Ectodermal cell (in vitro differentiated cells): ENCODE results near the gene KRTAP3-3.

ENCODE experiments used
- H3K27ac ChIP-seq: 2 replicates; pipeline ENCODE4 v1.7.0; 2013; ENCODE audit warnings: mild to moderate bottlenecking, low read depth, low read length; ENCODE audit not compliant: insufficient read depth, poor library complexity, severe bottlenecking
- H3K27me3 ChIP-seq: 2 replicates; pipeline ENCODE4 v1.7.0; 2013; ENCODE audit warnings: mild to moderate bottlenecking, low read length; ENCODE audit not compliant: insufficient read depth, control insufficient read depth, poor library complexity, severe bottlenecking
- H3K36me3 ChIP-seq: one replicate; pipeline ENCODE4 v1.7.0; 2013; ENCODE audit warnings: low read length; ENCODE audit not compliant: control insufficient read depth, insufficient read depth
- H3K4me1 ChIP-seq: one replicate; pipeline ENCODE4 v1.7.0; 2013; ENCODE audit warnings: low read length; ENCODE audit not compliant: control insufficient read depth, insufficient read depth
- H3K4me3 ChIP-seq: 2 replicates; pipeline ENCODE4 v1.7.0; 2013; ENCODE audit warnings: low read depth, low read length, control low read depth; ENCODE audit not compliant: insufficient read depth
- H3K9me3 ChIP-seq: 2 replicates; pipeline ENCODE4 v1.7.0; 2013; ENCODE audit warnings: mild to moderate bottlenecking, low read length, moderate library complexity; ENCODE audit not compliant: control insufficient read depth
- WGBS, 2 experiments: methylation state at CpG; one replicate each; pipeline ENCODE4 v1.1.7; 2013; ENCODE audit warnings: missing lambda C conversion rate in 2 of 2; 5-methylcytosine and 5-hydroxymethylcytosine counted together

The KRTAP3-3 gene

GRCh38 chr17:41019415-41019814 is 25.5 kb upstream of the KRTAP3-3 start:
- no peak overlapping the region for H3K4me3 ChIP-seq
- no peaks in the 10 kb centered on the region for H3K4me1 ChIP-seq
- 93 to 96% methylated on average over 3 of the region's 3 CpGs for WGBS, 2 experiments

DNA sequence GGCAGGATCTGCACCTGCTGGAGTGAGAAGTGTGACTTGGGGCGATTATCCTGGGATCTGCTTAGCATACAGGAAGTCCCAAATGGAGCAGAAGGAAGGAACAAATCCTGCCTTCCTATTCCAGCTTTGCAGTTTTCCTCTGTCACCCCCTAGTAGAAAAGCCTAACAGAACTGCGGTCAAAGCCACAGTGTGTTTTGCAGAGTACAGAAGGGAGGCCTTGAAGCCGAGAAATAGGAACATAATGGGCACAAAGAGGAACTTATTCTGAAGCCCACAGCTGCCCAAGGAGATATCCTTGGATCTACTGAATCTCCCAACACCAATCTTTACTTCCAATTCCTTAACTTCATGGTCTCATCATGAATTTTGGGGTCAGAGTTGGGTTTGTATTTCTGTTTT is 24.6 kb upstream of the KRTAP3-3 start:
- Histone ChIP-seq H3K9me3 (no peaks in the 10 kb centered on the region), H3K27ac (no peak overlapping the region), H3K36me3 (no peaks in the 10 kb centered on the region), H3K4me3 (no peak overlapping the region), H3K4me1 (no peaks in the 10 kb centered on the region), H3K27me3 (no peaks in the 10 kb centered on the region)
- WGBS, 2 experiments = 91 to 93% methylated on average over 3 of the region's 3 CpGs

More at GRCh38 chr17:41019415-41019814, 25.5 kb upstream of the KRTAP3-3 start:
- Histone ChIP-seq H3K27me3 (no peaks in the 10 kb centered on the region), H3K9me3 (no peaks in the 10 kb centered on the region), H3K27ac (no peak overlapping the region), H3K36me3 (no peaks in the 10 kb centered on the region)

DNA sequence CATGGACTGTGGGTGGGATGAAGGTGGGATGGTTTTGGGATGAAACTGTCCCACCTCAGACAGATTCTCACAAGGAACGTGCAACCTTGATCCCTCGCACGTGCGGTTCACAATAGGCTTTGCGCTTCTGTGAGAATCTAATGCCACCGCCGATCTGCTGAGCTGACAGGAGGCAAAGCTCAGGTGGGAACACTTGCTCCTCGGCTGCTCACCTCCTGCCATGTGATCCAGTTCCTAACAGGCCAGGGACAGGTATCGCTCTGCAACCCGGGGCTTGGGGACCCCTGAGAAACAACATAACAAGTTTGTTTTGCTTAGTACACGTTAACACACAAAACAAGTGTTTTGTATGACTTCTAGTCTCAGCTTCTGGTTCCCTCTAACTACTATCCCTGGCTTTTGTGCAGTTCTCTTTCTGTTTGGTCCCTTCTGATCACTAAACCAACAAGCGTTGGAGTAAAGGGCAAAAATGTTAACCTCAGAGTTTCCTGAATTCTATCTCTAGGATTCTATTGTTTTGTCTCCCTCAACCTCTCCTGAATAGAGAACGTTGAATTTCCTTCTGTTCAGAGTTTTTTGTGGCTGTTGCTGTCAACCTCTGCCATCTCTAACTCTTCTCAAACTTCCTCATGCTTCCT is 22.7 kb upstream of the KRTAP3-3 start:
- Histone ChIP-seq H3K27me3 (no peaks in the 10 kb centered on the region), H3K4me1 (no peaks in the 10 kb centered on the region), H3K4me3 (no peak overlapping the region), H3K27ac (no peak overlapping the region), H3K9me3 (no peaks in the 10 kb centered on the region), H3K36me3 (no peaks in the 10 kb centered on the region)
- WGBS, 2 experiments = 91 to 92% methylated on average over 13 of the region's 13 CpGs

DNA sequence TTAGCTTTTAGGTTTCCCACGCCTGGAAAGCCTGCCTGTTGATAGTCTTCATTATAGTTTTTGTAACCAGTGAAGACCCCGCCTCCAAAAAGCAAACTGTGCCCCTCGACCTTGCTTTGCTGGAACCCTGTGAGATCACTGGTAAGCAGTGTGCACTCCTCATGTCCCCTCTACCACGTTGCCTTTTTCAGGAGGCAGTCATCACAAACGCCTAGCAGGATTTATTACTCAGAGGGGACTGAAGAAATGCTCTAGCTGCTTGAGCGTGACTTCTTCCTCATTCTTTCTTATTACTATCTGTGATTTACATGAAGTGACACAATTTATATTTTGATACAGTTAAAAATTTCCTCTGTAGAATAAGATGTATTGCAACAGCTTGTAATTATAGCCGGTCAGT is 21.5 kb upstream of the KRTAP3-3 start:
- Histone ChIP-seq H3K9me3 (no peaks in the 10 kb centered on the region), H3K27me3 (no peaks in the 10 kb centered on the region), H3K4me1 (no peaks in the 10 kb centered on the region), H3K36me3 (no peaks in the 10 kb centered on the region), H3K4me3 (no peak overlapping the region), H3K27ac (no peak overlapping the region)
- WGBS, 2 experiments = 78 to 85% methylated on average over 6 to 7 of the region's 7 CpGs

DNA sequence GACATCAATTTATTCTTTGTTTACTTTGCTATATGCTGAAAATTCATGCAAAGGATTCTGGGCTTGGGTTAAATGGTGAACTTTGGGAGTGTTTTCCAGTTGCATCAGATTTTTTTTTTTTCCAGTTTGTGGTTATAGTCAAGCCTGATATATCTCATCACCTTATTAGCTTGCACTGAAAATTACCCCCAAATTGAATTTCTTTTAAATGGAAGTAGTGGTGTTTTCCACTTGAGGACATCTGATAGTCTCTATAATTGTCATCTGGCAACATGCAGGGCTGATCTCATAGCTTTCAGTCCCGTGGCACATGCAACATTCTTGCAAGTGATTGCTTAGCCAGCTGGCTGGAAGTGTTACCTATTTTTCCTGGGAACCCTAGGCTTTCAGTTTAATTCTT is 19.6 kb upstream of the KRTAP3-3 start:
- H3K4me1 ChIP-seq = peaks cover 6% of the 10 kb centered on the region

GRCh38 chr17:41013181-41013580 is 19.2 kb upstream of the KRTAP3-3 start:
- H3K27me3 ChIP-seq = no peaks in the 10 kb centered on the region
- H3K9me3 ChIP-seq = no peaks in the 10 kb centered on the region
- H3K4me1 ChIP-seq = peaks cover 6% of the 10 kb centered on the region
- H3K27ac ChIP-seq = no peak overlapping the region
- no peaks in the 10 kb centered on the region for H3K36me3 ChIP-seq
- WGBS, 2 experiments = 95 to 98% methylated on average over 3 of the region's 3 CpGs
- no peak overlapping the region for H3K4me3 ChIP-seq

More for the DNA sequence above, 19.6 kb upstream of the KRTAP3-3 start:
- H3K27ac ChIP-seq = no peak overlapping the region
- no peaks in the 10 kb centered on the region for H3K36me3 ChIP-seq
- no peaks in the 10 kb centered on the region for H3K9me3 ChIP-seq
- H3K4me3 ChIP-seq = no peak overlapping the region
- WGBS, 2 experiments = 68 to 88% methylated on average over 1 of the region's 1 CpG
- no peaks in the 10 kb centered on the region for H3K27me3 ChIP-seq

DNA sequence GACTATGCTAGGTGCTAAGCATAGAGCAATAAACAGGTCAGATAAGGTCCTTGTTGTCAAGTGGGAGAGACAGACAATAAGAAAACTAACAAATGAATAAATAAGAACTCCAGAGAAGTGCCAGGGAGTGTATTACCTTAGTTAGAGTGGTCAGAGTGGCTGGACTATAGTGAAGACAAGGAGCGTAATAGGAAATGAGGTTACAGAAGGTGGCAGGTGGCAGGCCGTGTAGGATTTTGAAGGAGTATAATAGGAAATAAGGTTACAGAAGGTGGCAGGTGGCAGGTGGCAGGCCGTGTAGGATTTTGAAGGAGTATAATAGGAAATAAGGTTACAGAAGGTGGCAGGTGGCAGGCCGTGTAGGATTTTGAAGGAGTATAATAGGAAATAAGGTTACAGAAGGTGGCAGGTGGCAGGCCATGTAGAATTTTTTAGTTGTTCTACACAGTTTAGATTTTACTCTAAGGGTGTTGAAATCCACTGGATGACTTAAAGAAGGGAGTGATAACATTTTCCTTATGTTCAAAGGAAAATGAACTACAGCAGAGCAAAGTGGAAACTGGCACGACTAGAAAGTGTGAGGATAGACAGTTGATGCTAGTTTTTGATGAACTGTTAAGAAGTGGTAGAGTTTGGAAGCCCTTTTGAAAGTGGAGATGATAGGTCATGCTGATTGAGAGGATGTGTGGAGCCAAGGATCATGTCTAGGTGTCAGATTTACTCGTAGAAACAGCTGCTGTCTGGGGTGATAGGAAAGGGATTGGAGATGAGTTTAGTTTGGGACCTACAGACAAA is 18.6 kb upstream of the KRTAP3-3 start:
- 89 to 92% methylated on average over 6 of the region's 6 CpGs for WGBS, 2 experiments
- Histone ChIP-seq H3K36me3 (no peaks in the 10 kb centered on the region), H3K4me3 (no peak overlapping the region), H3K27ac (no peak overlapping the region), H3K9me3 (no peaks in the 10 kb centered on the region), H3K27me3 (no peaks in the 10 kb centered on the region), H3K4me1 (peaks cover 6% of the 10 kb centered on the region)

DNA sequence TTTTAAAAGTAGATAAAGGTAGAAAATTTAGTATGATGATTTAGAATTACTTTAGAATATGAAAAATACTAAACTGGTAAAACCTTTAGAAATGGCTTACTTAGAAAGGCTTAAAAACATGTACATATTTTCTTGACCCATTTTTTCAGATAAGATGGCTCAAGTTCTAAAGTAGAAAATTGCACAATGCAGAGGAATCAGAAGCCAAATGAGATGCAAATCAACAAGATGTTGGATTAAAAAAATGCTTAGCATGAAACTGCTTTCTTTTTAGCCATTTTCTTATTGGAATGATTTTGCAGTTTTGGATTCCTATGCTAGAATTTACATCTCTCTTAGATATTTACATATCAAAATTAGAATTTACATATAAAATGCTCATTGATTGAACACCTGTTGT is 16.5 kb upstream of the KRTAP3-3 start:
- Histone ChIP-seq H3K36me3 (no peaks in the 10 kb centered on the region), H3K27me3 (no peaks in the 10 kb centered on the region), H3K9me3 (no peaks in the 10 kb centered on the region), H3K27ac (no peak overlapping the region), H3K4me1 (peaks cover 6% of the 10 kb centered on the region), H3K4me3 (no peak overlapping the region)

DNA sequence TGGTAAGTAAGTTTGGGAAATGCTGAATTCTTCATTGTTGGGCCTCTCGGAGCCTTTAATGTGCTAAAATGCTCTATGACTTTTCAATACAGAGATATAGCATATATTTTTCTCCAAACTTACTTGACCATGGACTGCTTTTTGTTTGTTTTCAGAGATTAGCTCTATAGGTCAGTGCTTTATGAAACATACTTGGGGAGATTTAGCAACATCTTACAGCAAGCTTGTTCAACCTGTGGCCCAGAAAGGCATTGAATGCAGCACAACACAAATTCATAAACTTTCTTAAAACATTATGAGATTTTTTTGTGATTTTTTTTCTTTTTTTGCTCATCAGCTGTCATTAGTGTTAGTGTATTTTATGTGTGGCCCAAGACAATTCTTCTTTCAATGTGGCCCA is 16.0 kb upstream of the KRTAP3-3 start:
- WGBS, 2 experiments = 100% methylated on average over 1 of the region's 1 CpG; no CpG with 5 or more reads in 1 of the 2 experiments
- Histone ChIP-seq H3K36me3 (no peaks in the 10 kb centered on the region), H3K4me1 (peaks cover 6% of the 10 kb centered on the region), H3K9me3 (no peaks in the 10 kb centered on the region), H3K27ac (peak overlapping the region; percentile 28), H3K27me3 (no peaks in the 10 kb centered on the region), H3K4me3 (no peak overlapping the region)

DNA sequence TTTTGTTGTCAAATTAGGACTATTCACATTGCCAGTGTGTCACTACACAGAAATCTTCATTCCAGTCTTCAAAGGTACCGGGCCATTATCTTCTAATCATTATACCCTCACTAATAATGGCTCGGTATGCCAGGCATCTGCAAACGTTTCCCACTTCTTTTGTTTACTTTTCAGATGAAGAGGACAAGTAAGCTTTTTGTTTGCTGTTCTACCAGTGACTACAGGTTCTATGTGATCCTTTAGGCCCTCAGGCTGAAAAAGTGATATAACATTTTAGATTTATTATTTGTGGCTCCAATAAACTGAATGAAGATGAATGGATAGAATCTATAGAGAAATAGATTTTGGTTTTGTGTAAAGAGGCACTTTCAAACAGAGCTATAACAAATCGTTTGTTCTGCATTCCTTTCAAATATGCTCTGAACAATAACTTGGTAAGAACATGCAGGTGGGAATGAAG is 15.4 kb upstream of the KRTAP3-3 start:
- no peaks in the 10 kb centered on the region for H3K27me3 ChIP-seq
- H3K36me3 ChIP-seq = no peaks in the 10 kb centered on the region
- H3K4me1 ChIP-seq = peaks cover 6% of the 10 kb centered on the region
- 66 to 72% methylated on average over 4 of the region's 4 CpGs for WGBS, 2 experiments
- no peaks in the 10 kb centered on the region for H3K9me3 ChIP-seq
- H3K27ac ChIP-seq = no peak overlapping the region
- H3K4me3 ChIP-seq = no peak overlapping the region
